GM18951 (cell line): Measurements from ENCODE around the gene VPS45.
"Not testable (repeated sequence)": the region's sequence is repeated elsewhere in the genome, so short reads cannot be mapped to it uniquely, and the experiment has no call there.

Experiments used
- POLR2A ChIP-seq: IDR thresholded peaks from 4 replicates; pipeline ENCODE4 v1.6.1; 2011; ENCODE audit warnings: mild to moderate bottlenecking; ENCODE audit not compliant: insufficient read length, insufficient read depth; ENCODE audit errors: extremely low read depth
- in situ Hi-C: fragments of 300-500 bp; cut with MboI; formaldehyde crosslinking; loops from one replicate; pipeline ENCODE4 v1.12.0; 2022; ENCODE audit warnings: low sequenced_read_pairs, mixed read lengths, inconsistent platforms; ENCODE audit not compliant: unreplicated experiment

VPS45 gene

GRCh38 chr1:150164779-150165178 is 97.2 kb downstream of the VPS45 start:
- in situ Hi-C loops: loop anchor here (5.0 kb wide), 1 partner anchor 92 kb away; no protein-coding TSS in a partner anchor
- no peak for TF ChIP-seq POLR2A

GRCh38 chr1:150165622-150166612 is 98.3 kb downstream of the VPS45 start:
- in situ Hi-C loops: loop anchor here (5.0 kb wide), 1 partner anchor 94 kb away; no protein-coding TSS in a partner anchor

DNA sequence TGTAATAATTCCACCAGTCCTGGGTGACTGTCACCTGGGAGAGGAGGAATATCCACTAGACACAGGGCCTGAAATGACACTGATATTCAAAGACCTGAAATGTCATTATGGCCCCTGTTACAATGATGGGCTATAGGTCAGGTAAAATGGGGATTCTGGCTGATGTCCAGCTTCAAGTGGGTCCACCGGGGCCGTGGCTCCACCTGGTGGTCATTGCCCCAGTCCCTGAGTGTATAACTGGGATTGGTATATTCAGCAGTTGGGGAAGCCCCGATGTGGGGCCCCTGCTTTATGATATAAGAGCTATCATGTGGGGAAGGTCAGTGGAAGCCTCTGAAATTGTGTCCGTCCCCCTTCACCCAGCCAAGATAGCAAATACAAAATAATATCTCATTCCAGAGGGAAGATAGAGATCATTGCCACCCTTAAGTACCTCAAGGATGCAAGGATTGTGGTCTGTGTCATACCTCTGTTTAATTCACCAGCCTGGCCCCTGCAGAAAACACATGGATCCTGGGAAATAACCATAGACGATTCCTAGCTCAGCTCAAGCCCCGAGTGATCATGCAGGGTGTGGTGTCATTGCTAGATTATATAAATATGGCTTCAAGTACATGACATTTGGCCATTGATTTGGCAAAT is 101.5 kb downstream of the VPS45 start:
- in situ Hi-C loops: loop anchor here (5.0 kb wide), 1 partner anchor 97 kb away; no protein-coding TSS in a partner anchor
- no peak for TF ChIP-seq POLR2A

More at GRCh38 chr1:150165622-150166612, 98.3 kb downstream of the VPS45 start:
- TF ChIP-seq POLR2A: no peak

DNA sequence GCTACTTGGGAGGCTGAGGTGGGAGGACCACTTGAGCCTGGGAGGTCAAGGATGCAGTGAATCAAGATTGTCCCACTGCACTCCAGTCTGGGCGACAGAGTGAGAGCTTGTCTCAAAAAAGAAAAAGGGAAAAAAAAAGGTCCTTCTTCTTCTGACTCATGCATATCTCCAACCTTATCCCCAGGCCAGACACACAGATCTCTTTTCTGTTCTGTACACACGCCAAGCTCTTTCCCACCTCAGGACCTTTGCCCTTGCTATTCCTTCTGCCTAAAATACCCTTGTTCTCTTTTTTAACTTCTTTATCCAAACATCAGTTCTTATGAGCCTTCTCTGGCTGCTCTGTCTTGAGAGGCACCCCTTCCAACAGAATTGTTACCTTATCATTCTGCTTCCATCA is 104.2 kb downstream of the VPS45 start:
- in situ Hi-C loops: no loop called here
- TF ChIP-seq POLR2A: no peak

GRCh38 chr1:150173141-150173585 is 105.6 kb downstream of the VPS45 start:
- TF ChIP-seq POLR2A: no peak
- in situ Hi-C loops: no loop called here

DNA sequence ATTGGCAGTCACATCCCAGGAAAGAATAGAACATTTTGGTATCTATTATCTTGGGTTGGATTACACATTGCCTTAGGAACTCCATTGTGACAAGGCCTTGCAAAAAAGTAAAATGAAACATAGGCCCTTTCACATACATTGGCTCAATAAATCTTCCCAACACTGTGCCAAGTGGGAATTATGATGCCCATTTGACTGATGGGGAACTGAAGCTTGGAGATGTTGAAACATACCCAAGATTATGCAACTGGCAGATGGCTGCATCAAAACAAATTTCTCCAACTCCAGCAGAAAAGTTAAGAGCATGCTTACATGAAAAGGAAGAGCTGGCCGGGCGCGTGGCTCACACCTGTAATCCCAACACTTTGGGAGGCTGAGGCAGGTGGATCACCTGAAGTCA is 109.0 kb downstream of the VPS45 start:
- in situ Hi-C loops: no loop called here
- TF ChIP-seq POLR2A: no peak

GRCh38 chr1:150178548-150178947 is 111.0 kb downstream of the VPS45 start:
- in situ Hi-C loops: no loop called here
- no peak for TF ChIP-seq POLR2A

- in situ Hi-C loops: no loop called here
- no peak for TF ChIP-seq POLR2A
These were observed 112.3 kb downstream of the VPS45 start for GRCh38 chr1:150179867-150180266.

GRCh38 chr1:150180474-150180873 is 112.9 kb downstream of the VPS45 start:
- TF ChIP-seq POLR2A: no peak
- in situ Hi-C loops: no loop called here

DNA sequence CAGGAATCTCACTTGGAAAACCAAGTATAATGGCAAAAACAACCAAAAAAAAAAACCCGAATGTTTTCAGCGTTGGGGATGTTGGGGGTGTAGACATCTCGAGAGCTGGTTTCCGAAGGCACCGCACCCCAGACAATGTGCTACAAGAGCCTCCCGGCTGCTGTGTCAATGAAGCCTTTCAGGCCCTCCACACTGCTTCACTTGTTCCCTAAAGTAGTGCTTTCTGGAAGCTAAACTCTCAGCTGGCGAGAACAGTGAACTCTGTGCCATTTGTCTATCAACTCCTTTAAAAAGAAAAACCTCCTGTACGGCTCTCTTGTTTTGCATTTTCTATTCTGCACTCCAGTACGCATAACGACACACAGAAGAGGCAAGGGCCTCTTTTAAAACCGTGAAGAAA is 114.7 kb downstream of the VPS45 start:
- no peak for TF ChIP-seq POLR2A
- in situ Hi-C loops: no loop called here

GRCh38 chr1:150183061-150183460 is 115.5 kb downstream of the VPS45 start:
- no peak for TF ChIP-seq POLR2A
- in situ Hi-C loops: no loop called here

- in situ Hi-C loops: no loop called here
- no peak for TF ChIP-seq POLR2A
These were observed 117.9 kb downstream of the VPS45 start for GRCh38 chr1:150185481-150185880.

GRCh38 chr1:150186438-150186788 is 118.8 kb downstream of the VPS45 start:
- in situ Hi-C loops: not testable (repeated sequence)
